HepG2 (cell line): ENCODE measurements around the gene WDR89. TPM values are rescaled to one million over a fixed set of nuclear protein-coding genes. Genes with fewer than 3 reads are reported as not detected.
A peak's percentile ranks its signal among the peaks of the same experiment; 100 is the strongest.

Experiments used
- BRCA1 ChIP-seq: sonication (generic); formaldehyde crosslinking; IDR thresholded peaks from 2 replicates; pipeline ENCODE4 v1.4.0; 2020; ENCODE audit warnings: missing genetic modification reagents
- NAIF1 ChIP-seq: sonication (generic); formaldehyde crosslinking; IDR thresholded peaks from 2 replicates; pipeline ENCODE4 v1.5.0; 2020; ENCODE audit warnings: mild to moderate bottlenecking, missing genetic modification reagents, borderline replicate concordance
- NFYC ChIP-seq: IDR thresholded peaks from 2 replicates; pipeline ENCODE4 v1.6.1; 2016; ENCODE audit warnings: missing genetic modification reagents, missing compliant biosample characterization
- NRL ChIP-seq: sonication (generic); formaldehyde crosslinking; IDR thresholded peaks from 2 replicates; pipeline ENCODE4 v1.5.0; 2020; ENCODE audit warnings: missing genetic modification reagents, mild to moderate bottlenecking, moderate library complexity, borderline replicate concordance
- RBM39 ChIP-seq: fragments of 200-400 bp; formaldehyde crosslinking; IDR thresholded peaks from one replicate; pipeline ENCODE4 v1.6.1; 2018; ENCODE audit warnings: antibody characterized with exemption, mild to moderate bottlenecking, low read depth, low read length; ENCODE audit not compliant: poor library complexity, severe bottlenecking
- REPIN1 ChIP-seq: sonication (generic); formaldehyde crosslinking; IDR thresholded peaks from 2 replicates; pipeline ENCODE4 v1.8.0; 2022; ENCODE audit warnings: missing genetic modification reagents, low read depth, mild to moderate bottlenecking, borderline replicate concordance
- TAF1 ChIP-seq: sonication (generic); formaldehyde crosslinking; IDR thresholded peaks from 2 replicates; pipeline ENCODE4 v1.4.0; 2020; ENCODE audit warnings: missing genetic modification reagents
- ZBTB2 ChIP-seq: sonication (generic); formaldehyde crosslinking; IDR thresholded peaks from 2 replicates; pipeline ENCODE4 v1.8.0; 2022; ENCODE audit warnings: low read depth, missing genetic modification reagents
- ZNF207 ChIP-seq: fragments of 450-650 bp; IDR thresholded peaks from 2 replicates; pipeline ENCODE4 v1.6.1; 2016; ENCODE audit warnings: antibody characterized with exemption, borderline replicate concordance
- ZNF331 ChIP-seq: sonication (generic); formaldehyde crosslinking; IDR thresholded peaks from 2 replicates; pipeline ENCODE4 v1.4.0; 2020; ENCODE audit warnings: missing genetic modification reagents
- ZNF605 ChIP-seq: sonication (generic); formaldehyde crosslinking; IDR thresholded peaks from 2 replicates; pipeline ENCODE4 v1.8.0; 2022; ENCODE audit warnings: mild to moderate bottlenecking, missing genetic modification reagents
- ZNF709 ChIP-seq: sonication (generic); formaldehyde crosslinking; IDR thresholded peaks from 2 replicates; pipeline ENCODE4 v1.5.0; 2020; ENCODE audit warnings: mild to moderate bottlenecking, missing genetic modification reagents
- polyA plus RNA-seq, 8 experiments: library from polyadenylated mRNA; depleted of rRNA in 3 of 8; stranded (reverse) in 7 of 8; unstranded in 1 of 8; fragments of >200 nt; fragmentation: Illumina TruSeq in 4 of 8; extraction: Trizol in 4 of 8; gene quantifications; 2 replicates each; pipeline versions ENCODE4 v1.2.1 to v1.2.3, GENCODE V29; 2011 to 2016; ENCODE audit warnings: low read depth in 4 of 8, missing spikeins in 1 of 8, mixed read lengths in 1 of 8; ENCODE audit not compliant: insufficient read depth in 1 of 8
- total RNA-seq, 5 experiments: library from RNA; depleted of rRNA; stranded (reverse); fragments of >200 nt; fragmentation: Illumina TruSeq; extraction: Trizol; gene quantifications; 2 replicates each; pipeline ENCODE4 v1.2.3, GENCODE V29; 2016; ENCODE audit warnings: low read depth in 1 of 5
- TF ChIP-seq, protein P1 (sequence below): sonication (generic); formaldehyde crosslinking; IDR thresholded peaks from 2 replicates; pipeline ENCODE4 v1.4.0; 2020; ENCODE audit warnings: missing genetic modification reagents, borderline replicate concordance
- TF ChIP-seq, protein P2 (sequence below): sonication (generic); formaldehyde crosslinking; conservative IDR thresholded peaks from 2 replicates; pipeline ENCODE4 v1.4.0; 2020; ENCODE audit warnings: mild to moderate bottlenecking, missing genetic modification reagents, moderate library complexity
- TF ChIP-seq, protein P3 (sequence below): IDR thresholded peaks from 2 replicates; pipeline ENCODE4 v1.6.1; 2016
- TF ChIP-seq, protein P4 (sequence below): sonication (generic); formaldehyde crosslinking; IDR thresholded peaks from 2 replicates; pipeline ENCODE4 v1.5.0; 2020; ENCODE audit warnings: missing genetic modification reagents, mild to moderate bottlenecking, borderline replicate concordance

WDR89 gene
- total and polyA plus RNA-seq, 2 of the 13 experiments (the other 11 are each of a cell fraction or from before 2014, with no cell fraction given), result 5.2 to 20.1 TPM

GRCh38 chr14:63641473-63642228, at the start of gene WDR89 (continued):
- TF ChIP-seq, protein P1, sequence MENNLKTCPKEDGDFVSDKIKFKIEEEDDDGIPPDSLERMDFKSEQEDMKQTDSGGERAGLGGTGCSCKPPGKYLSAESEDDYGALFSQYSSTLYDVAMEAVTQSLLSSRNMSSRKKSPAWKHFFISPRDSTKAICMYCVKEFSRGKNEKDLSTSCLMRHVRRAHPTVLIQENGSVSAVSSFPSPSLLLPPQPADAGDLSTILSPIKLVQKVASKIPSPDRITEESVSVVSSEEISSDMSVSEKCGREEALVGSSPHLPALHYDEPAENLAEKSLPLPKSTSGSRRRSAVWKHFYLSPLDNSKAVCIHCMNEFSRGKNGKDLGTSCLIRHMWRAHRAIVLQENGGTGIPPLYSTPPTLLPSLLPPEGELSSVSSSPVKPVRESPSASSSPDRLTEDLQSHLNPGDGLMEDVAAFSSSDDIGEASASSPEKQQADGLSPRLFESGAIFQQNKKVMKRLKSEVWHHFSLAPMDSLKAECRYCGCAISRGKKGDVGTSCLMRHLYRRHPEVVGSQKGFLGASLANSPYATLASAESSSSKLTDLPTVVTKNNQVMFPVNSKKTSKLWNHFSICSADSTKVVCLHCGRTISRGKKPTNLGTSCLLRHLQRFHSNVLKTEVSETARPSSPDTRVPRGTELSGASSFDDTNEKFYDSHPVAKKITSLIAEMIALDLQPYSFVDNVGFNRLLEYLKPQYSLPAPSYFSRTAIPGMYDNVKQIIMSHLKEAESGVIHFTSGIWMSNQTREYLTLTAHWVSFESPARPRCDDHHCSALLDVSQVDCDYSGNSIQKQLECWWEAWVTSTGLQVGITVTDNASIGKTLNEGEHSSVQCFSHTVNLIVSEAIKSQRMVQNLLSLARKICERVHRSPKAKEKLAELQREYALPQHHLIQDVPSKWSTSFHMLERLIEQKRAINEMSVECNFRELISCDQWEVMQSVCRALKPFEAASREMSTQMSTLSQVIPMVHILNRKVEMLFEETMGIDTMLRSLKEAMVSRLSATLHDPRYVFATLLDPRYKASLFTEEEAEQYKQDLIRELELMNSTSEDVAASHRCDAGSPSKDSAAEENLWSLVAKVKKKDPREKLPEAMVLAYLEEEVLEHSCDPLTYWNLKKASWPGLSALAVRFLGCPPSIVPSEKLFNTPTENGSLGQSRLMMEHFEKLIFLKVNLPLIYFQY (CRISPR knock-in tag), result 0 out of 2 replicates have a peak, but pooled peaks have one; percentile 41
- TF ChIP-seq NFYC (CRISPR knock-in tag), result peak; percentile 92
- TF ChIP-seq NAIF1, result peak; percentile 99
- peak; percentile 83; the same call in 1 of the 2 replicates for TF ChIP-seq BRCA1 (CRISPR knock-in tag)
- peak; percentile 84 for TF ChIP-seq ZNF331 (CRISPR knock-in tag)
- peak; percentile 88 for TF ChIP-seq RBM39
- TF ChIP-seq TAF1, result peak; percentile 93
- no peak for TF ChIP-seq ZNF207
- TF ChIP-seq, protein P2, sequence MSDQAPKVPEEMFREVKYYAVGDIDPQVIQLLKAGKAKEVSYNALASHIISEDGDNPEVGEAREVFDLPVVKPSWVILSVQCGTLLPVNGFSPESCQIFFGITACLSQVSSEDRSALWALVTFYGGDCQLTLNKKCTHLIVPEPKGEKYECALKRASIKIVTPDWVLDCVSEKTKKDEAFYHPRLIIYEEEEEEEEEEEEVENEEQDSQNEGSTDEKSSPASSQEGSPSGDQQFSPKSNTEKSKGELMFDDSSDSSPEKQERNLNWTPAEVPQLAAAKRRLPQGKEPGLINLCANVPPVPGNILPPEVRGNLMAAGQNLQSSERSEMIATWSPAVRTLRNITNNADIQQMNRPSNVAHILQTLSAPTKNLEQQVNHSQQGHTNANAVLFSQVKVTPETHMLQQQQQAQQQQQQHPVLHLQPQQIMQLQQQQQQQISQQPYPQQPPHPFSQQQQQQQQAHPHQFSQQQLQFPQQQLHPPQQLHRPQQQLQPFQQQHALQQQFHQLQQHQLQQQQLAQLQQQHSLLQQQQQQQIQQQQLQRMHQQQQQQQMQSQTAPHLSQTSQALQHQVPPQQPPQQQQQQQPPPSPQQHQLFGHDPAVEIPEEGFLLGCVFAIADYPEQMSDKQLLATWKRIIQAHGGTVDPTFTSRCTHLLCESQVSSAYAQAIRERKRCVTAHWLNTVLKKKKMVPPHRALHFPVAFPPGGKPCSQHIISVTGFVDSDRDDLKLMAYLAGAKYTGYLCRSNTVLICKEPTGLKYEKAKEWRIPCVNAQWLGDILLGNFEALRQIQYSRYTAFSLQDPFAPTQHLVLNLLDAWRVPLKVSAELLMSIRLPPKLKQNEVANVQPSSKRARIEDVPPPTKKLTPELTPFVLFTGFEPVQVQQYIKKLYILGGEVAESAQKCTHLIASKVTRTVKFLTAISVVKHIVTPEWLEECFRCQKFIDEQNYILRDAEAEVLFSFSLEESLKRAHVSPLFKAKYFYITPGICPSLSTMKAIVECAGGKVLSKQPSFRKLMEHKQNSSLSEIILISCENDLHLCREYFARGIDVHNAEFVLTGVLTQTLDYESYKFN (CRISPR knock-in tag), result peak; percentile 10
- TF ChIP-seq REPIN1 (CRISPR knock-in tag), result peak; percentile 79; the same call in 1 of the 2 replicates
- TF ChIP-seq, protein P3, sequence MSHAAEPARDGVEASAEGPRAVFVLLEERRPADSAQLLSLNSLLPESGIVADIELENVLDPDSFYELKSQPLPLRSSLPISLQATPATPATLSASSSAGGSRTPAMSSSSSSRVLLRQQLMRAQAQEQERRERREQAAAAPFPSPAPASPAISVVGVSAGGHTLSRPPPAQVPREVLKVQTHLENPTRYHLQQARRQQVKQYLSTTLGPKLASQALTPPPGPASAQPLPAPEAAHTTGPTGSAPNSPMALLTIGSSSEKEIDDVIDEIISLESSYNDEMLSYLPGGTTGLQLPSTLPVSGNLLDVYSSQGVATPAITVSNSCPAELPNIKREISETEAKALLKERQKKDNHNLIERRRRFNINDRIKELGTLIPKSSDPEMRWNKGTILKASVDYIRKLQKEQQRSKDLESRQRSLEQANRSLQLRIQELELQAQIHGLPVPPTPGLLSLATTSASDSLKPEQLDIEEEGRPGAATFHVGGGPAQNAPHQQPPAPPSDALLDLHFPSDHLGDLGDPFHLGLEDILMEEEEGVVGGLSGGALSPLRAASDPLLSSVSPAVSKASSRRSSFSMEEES (CRISPR knock-in tag), result peak; percentile 74; the same call in 1 of the 2 replicates
- peak; percentile 99 for TF ChIP-seq ZNF605
- peak; percentile 74; the same call in 1 of the 2 replicates for TF ChIP-seq ZNF709 (CRISPR knock-in tag)
- peak; percentile 80 for TF ChIP-seq ZBTB2 (CRISPR knock-in tag)
- TF ChIP-seq, protein P4, sequence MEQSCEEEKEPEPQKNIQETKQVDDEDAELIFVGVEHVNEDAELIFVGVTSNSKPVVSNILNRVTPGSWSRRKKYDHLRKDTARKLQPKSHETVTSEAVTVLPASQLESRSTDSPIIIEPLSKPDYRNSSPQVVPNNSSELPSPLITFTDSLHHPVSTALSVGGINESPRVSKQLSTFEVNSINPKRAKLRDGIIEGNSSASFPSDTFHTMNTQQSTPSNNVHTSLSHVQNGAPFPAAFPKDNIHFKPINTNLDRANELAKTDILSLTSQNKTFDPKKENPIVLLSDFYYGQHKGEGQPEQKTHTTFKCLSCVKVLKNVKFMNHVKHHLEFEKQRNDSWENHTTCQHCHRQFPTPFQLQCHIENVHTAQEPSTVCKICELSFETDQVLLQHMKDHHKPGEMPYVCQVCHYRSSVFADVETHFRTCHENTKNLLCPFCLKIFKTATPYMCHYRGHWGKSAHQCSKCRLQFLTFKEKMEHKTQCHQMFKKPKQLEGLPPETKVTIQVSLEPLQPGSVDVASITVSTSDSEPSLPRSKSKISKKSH, result peak; percentile 97
- peak; percentile 98 for TF ChIP-seq NRL (CRISPR knock-in tag)
